HFFc6 (cell line): ENCODE data around the gene PIGQ. TPM values are rescaled to one million over a fixed set of nuclear protein-coding genes. Genes with fewer than 3 reads are reported as not detected.
A peak's percentile ranks its signal among the peaks of the same experiment; 100 is the strongest.

Experiments used
- DNase-seq: peaks from one replicate; pipeline ENCODE4 v3.0.0-alpha.2; 2018
- H3K27ac Mint-ChIP-seq: 2 replicates; pipeline ENCODE4 v1.8.0; 2020; ENCODE audit warnings: mild to moderate bottlenecking, mixed read lengths
- H3K27me3 Mint-ChIP-seq: 2 replicates; pipeline ENCODE4 v1.8.0; 2021; ENCODE audit warnings: mild to moderate bottlenecking, moderate library complexity, mixed read lengths; ENCODE audit not compliant: insufficient read depth
- H3K36me3 Mint-ChIP-seq: 2 replicates; pipeline ENCODE4 v1.8.0; 2021; ENCODE audit warnings: low read depth, mixed read lengths
- H3K4me1 Mint-ChIP-seq: 2 replicates; pipeline ENCODE4 v1.8.0; 2020; ENCODE audit warnings: low read depth, mixed read lengths
- H3K4me3 Mint-ChIP-seq: 2 replicates; pipeline ENCODE4 v1.8.0; 2020; ENCODE audit warnings: mild to moderate bottlenecking, moderate library complexity, mixed read lengths
- H3K9me3 Mint-ChIP-seq: 2 replicates; pipeline ENCODE4 v1.8.0; 2020; ENCODE audit warnings: mild to moderate bottlenecking, mixed read lengths
- CTCF ChIP-seq: fragments of 200-600 bp; sonication (generic); IDR thresholded peaks from 2 replicates; pipeline ENCODE4 v1.5.0; 2021; ENCODE audit warnings: antibody characterized with exemption, mild to moderate bottlenecking
- total RNA-seq, 6 experiments: library from RNA; stranded (reverse); fragmentation: NEBNext Ultra II Directional; extraction: Animal tissue kit (Norgen Biotek cat#: 25700); gene quantifications; 2 replicates in 1 of 6; 3 replicates in 5 of 6; pipeline ENCODE4 v1.2.3, GENCODE V29; 2021

The PIGQ gene
- total RNA-seq, 6 experiments from 2014 or later = 30.4 to 39.5 (median 35.4) TPM

GRCh38 chr16:554640-555365 lies 15.0 kb upstream of the PIGQ start:
- no peaks in the 10 kb centered on the region for H3K36me3 Mint-ChIP-seq
- peaks cover 8% of the 10 kb centered on the region for H3K4me1 Mint-ChIP-seq
- peaks cover 7% of the 10 kb centered on the region for H3K27me3 Mint-ChIP-seq
- H3K27ac Mint-ChIP-seq = peak overlapping the region; percentile 88
- H3K9me3 Mint-ChIP-seq = no peaks in the 10 kb centered on the region
- peak; percentile 81 for DNase-seq
- H3K4me3 Mint-ChIP-seq = peak overlapping the region; percentile 76
- TF ChIP-seq CTCF = no peak

GRCh38 chr16:555528-556473 lies 14.0 kb upstream of the PIGQ start:
- DNase-seq = no peak
- Mint-ChIP-seq H3K9me3 (no peaks in the 10 kb centered on the region), H3K27ac (peak overlapping the region; percentile 88; the same call in 1 of the 2 replicates), H3K36me3 (no peaks in the 10 kb centered on the region), H3K27me3 (peaks cover 7% of the 10 kb centered on the region), H3K4me1 (peaks cover 8% of the 10 kb centered on the region), H3K4me3 (no peak overlapping the region)
- TF ChIP-seq CTCF = no peak

GRCh38 chr16:556474-557173 lies 13.1 kb upstream of the PIGQ start:
- Mint-ChIP-seq H3K9me3 (no peaks in the 10 kb centered on the region), H3K4me3 (no peak overlapping the region), H3K36me3 (no peaks in the 10 kb centered on the region), H3K27me3 (peaks cover 7% of the 10 kb centered on the region), H3K27ac (no peak overlapping the region), H3K4me1 (peaks cover 8% of the 10 kb centered on the region)
- no peak for DNase-seq
- no peak for TF ChIP-seq CTCF

GRCh38 chr16:557463-558297 lies 12.1 kb upstream of the PIGQ start:
- Mint-ChIP-seq H3K9me3 (no peaks in the 10 kb centered on the region), H3K4me3 (no peak overlapping the region), H3K4me1 (peaks cover 8% of the 10 kb centered on the region), H3K36me3 (no peaks in the 10 kb centered on the region), H3K27ac (no peak overlapping the region), H3K27me3 (peaks cover 10% of the 10 kb centered on the region)
- no peak for TF ChIP-seq CTCF
- no peak for DNase-seq
